ENCODE data around the gene SCP2D1. TPM values are rescaled to one million over a fixed set of nuclear protein-coding genes. Genes with fewer than 3 reads are reported as not detected.

SCP2D1 gene
- total RNA-seq, 1 donor from 2014 or later, result not detected

DNA sequence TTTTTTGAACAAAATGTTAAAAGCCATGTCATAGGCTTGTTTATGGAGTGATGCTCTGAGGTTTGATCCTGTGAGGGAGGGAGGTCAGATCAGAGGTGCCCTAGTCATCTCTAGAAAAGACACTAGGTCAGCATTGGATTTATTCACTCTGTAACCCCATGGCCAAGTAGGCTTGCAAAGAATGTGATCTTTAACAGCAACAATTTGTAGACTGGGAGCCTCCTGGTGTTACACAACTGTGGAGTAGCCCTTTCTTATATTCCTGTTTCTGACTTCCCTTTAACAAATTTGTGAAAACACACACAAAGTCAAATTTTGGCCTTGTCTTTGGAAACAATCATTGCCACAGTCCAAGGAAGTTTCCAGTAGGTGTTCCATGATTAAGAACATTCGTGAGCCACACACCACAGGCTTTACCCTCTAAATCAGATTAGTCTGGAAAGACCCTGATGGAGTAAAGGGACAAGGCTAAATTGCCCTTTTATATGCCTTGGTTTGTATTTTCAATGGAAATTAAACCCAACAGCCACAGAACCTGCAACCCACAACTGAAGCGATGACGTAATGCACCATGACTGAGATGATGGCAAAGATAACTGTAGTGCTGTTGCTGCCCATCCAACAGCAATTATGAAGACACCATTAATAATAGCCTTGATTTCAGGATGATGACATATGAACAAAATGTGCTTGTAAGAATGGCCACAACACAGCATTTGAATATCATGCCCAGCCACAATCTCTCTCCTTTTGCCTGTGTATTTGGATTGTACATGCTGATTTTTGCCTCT is 22.1 kb downstream of the SCP2D1 start:
- no peak overlapping the region for H3K4me3 Mint-ChIP-seq
- no peaks in the 10 kb centered on the region for H3K9me3 Mint-ChIP-seq
- H3K36me3 Mint-ChIP-seq (ENCODE audit: low read depth), result no peaks in the 10 kb centered on the region
- no peak overlapping the region for H3K27ac Mint-ChIP-seq
- H3K4me1 Mint-ChIP-seq, result no peaks in the 10 kb centered on the region
- DNase-seq, result no peak
- H3K27me3 Mint-ChIP-seq, result peaks cover 2% of the 10 kb centered on the region
- intact Hi-C loops (cut with micrococcal nuclease), result no loop called here

DNA sequence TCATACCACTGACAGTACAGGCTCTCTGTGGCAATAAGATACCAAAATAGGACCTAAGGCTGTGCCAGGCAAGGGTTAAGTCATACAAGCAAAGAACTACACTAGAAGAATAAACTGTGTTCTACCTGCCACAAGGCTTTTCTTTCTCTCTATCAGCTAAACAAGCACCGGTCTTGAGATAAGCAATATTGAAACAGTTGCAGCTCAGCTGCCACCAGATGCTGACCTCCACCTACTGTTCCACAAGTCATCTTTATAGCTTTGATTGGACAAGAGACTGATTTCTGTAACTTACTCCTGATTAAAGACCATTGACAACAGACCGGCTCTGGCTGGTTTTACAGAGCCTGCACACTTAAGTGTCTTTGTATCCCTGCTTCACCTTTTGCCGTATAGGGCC is 24.1 kb downstream of the SCP2D1 start:
- no peak for DNase-seq
- no peak overlapping the region for H3K4me3 Mint-ChIP-seq
- peaks cover 1% of the 10 kb centered on the region for H3K27me3 Mint-ChIP-seq
- no peaks in the 10 kb centered on the region for H3K36me3 Mint-ChIP-seq (ENCODE audit: low read depth)
- intact Hi-C loops (cut with micrococcal nuclease), result no loop called here
- H3K9me3 Mint-ChIP-seq, result no peaks in the 10 kb centered on the region
- no peaks in the 10 kb centered on the region for H3K4me1 Mint-ChIP-seq
- H3K27ac Mint-ChIP-seq, result no peak overlapping the region

DNA sequence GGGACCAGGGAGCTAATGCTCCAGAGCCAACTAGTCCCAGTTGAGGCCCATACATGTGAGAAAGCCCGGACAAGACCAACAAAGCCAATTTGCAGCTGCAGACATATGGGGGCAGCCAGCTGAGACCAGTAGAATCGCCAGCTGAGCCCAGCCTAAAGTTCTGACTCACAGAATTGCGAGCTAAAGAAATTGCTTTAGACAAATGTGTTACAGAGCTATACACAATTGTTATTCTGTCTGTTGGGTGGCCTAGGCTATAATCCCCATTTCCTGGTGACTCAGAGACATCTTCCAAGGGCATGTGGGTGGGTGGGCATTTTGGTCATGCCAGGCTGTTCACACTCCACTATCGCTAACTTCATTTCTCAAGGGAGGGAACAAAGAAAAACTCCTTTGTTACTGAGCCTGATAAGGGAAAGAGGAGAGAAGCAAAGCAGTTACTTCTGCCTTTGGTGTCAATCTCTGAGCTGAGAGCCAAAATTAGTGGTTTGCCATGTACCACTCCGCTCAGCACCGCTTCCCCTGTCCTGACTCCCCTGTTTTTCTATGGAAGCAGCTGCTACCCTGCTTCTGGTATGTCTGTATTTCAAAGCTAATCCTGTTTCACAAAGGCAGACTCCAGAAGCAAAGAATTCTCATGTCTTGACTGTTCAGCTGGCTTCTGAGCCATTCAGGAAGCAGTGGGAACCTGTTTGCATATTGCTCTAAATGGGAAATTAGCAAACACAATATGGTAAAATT is 26.1 kb downstream of the SCP2D1 start:
- Mint-ChIP-seq H3K27ac (no peak overlapping the region), H3K9me3 (no peaks in the 10 kb centered on the region), H3K27me3 (peaks cover 1% of the 10 kb centered on the region), H3K4me3 (no peak overlapping the region), H3K4me1 (no peaks in the 10 kb centered on the region), H3K36me3 (ENCODE audit: low read depth) (no peaks in the 10 kb centered on the region)
- no peak for DNase-seq
- intact Hi-C loops (cut with micrococcal nuclease), result no loop called here

DNA sequence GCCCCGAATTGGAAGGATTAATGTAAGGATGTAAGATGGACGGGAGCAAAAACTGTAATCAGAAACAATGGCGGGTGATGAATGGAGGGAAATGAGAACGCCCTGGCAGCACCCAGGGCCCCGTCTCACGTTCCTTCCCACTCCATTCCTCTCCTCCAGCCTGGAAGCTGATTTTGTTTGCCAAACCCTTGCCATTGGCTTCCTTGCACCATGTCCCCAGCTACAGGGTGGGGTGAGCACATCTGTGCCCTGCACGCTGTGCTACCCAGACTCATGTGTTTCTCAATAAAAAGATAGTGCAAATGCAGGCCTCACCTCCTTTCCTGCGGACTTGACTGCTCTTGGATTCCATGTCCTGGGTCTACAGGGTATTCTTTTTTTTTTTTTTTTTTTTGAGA is 26.7 kb downstream of the SCP2D1 start:
- Mint-ChIP-seq H3K4me3 (no peak overlapping the region), H3K4me1 (no peaks in the 10 kb centered on the region), H3K27ac (no peak overlapping the region), H3K36me3 (ENCODE audit: low read depth) (no peaks in the 10 kb centered on the region), H3K9me3 (no peaks in the 10 kb centered on the region), H3K27me3 (peaks cover 1% of the 10 kb centered on the region)
- no peak for DNase-seq
- intact Hi-C loops (cut with micrococcal nuclease), result no loop called here

DNA sequence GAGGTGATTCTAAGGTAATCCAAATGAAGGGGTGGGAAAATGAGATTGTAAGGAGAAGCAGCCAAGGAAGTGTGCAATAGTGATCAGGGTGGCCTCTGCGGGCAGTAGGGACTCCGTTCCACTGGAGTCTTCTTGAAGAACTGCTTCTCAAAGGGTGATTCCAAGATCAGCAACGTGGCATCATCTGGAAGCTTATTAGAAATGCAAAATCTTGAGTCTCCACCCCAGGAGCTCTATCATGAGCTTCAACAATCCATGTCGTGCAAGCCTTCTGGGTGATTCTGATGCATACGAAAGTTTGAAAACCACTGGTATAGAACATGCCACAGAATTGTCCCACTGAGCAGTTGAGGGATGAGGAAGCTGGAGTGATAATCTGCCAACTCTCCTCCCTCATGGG is 31.4 kb downstream of the SCP2D1 start:
- DNase-seq, result no peak
- Mint-ChIP-seq H3K4me3 (no peak overlapping the region), H3K27me3 (peaks cover 1% of the 10 kb centered on the region), H3K4me1 (no peaks in the 10 kb centered on the region), H3K9me3 (no peaks in the 10 kb centered on the region), H3K27ac (no peak overlapping the region), H3K36me3 (ENCODE audit: low read depth) (no peaks in the 10 kb centered on the region)
- intact Hi-C loops (cut with micrococcal nuclease), result no loop called here

DNA sequence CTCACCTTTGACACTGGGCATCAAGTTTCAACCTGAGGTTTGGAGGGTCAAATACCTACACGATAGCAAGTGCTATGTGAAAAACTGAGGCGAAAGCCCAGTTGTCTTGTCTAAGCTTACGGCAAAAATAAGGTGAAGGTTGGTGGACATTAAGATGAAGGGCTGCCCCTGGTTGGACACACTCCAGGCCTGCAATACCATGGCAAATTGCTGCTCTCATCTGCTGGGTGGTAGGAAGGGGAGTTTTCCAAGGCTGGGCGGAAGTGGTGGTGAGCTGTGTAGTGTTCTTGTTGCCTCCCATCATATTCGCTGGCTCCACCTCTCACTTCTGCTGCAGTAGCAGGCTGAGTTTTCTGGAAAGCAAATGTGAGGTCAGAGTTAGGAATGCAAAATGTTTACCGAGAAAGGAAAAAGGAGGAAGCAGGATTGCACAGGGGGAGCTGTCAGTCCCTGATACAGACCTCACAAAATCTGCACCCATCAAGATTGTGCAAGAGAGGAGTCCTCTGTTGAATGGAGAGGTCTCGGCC is 33.7 kb downstream of the SCP2D1 start:
- DNase-seq, result no peak
- Mint-ChIP-seq H3K9me3 (no peaks in the 10 kb centered on the region), H3K4me1 (no peaks in the 10 kb centered on the region), H3K27me3 (no peaks in the 10 kb centered on the region), H3K27ac (no peak overlapping the region), H3K36me3 (ENCODE audit: low read depth) (no peaks in the 10 kb centered on the region), H3K4me3 (no peak overlapping the region)
- intact Hi-C loops (cut with micrococcal nuclease), result no loop called here

DNA sequence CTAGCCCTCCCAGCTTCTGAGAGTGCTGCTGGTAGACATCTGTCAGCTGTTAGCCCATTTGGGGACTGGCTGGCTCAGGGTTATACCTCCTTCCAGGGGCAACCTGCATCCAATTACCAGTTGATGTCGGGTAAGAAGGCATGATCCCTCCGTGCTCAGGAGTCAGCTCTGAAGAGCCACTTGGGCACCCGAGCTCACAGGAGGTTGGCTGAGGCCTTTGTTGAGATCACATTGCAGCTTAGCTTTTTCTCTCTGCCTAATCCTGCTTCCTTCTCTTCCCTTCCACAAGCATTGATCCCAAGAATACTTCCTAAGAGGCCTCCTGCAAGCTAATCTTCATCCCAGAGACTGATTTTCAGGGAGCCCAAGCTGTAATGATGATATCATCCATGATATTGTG is 35.5 kb downstream of the SCP2D1 start:
- Mint-ChIP-seq H3K9me3 (peaks cover 5% of the 10 kb centered on the region), H3K36me3 (ENCODE audit: low read depth) (no peaks in the 10 kb centered on the region), H3K27me3 (no peaks in the 10 kb centered on the region), H3K4me1 (no peaks in the 10 kb centered on the region), H3K27ac (no peak overlapping the region), H3K4me3 (no peak overlapping the region)
- DNase-seq, result no peak
- intact Hi-C loops (cut with micrococcal nuclease), result no loop called here

DNA sequence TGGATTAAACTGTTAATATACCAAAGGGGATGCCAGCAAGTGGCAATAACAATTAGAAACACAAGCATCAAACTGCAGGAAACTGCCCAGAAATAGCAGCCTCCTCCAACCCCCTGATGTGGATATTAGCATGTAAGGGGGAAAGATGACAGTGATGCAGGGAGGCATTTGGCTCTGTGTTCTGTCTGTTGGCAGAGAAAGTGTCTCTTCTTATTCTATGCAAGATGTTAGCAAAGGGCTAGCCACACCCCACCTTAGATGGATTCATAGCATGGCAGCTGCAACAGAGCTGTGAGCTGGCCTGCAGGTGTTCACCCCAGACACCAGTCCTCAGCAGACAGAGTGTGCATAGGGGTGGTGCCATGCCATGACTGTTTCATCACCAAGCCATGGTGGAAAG is 38.0 kb downstream of the SCP2D1 start:
- DNase-seq, result no peak
- H3K4me3 Mint-ChIP-seq, result no peak overlapping the region
- intact Hi-C loops (cut with micrococcal nuclease), result no loop called here
- H3K9me3 Mint-ChIP-seq, result peaks cover 5% of the 10 kb centered on the region
- H3K4me1 Mint-ChIP-seq, result no peaks in the 10 kb centered on the region
- H3K27me3 Mint-ChIP-seq, result peaks cover 2% of the 10 kb centered on the region
- H3K27ac Mint-ChIP-seq, result no peak overlapping the region
- no peaks in the 10 kb centered on the region for H3K36me3 Mint-ChIP-seq (ENCODE audit: low read depth)

DNA sequence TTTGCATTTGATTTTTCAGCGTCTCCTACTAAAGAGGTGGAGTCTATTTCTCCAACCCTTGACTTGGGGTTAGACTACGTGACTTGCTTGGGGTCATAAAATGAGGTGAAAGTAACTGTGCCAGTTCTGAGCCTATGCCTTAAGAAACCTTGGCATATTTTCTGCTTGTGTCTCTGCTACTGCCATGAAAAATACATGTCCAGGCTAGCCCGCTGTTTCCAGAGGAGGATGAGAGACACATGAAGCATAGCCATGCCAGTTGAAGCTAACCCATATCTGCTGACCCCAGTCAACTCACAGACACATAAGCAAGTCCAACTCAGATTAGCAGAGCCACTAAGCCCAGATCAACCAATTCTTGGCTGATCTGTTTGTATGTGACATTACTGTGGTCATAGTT is 38.7 kb downstream of the SCP2D1 start:
- no peak overlapping the region for H3K27ac Mint-ChIP-seq
- DNase-seq, result no peak
- no peaks in the 10 kb centered on the region for H3K36me3 Mint-ChIP-seq (ENCODE audit: low read depth)
- intact Hi-C loops (cut with micrococcal nuclease), result no loop called here
- no peak overlapping the region for H3K4me3 Mint-ChIP-seq
- H3K4me1 Mint-ChIP-seq, result no peaks in the 10 kb centered on the region
- peaks cover 2% of the 10 kb centered on the region for H3K27me3 Mint-ChIP-seq
- H3K9me3 Mint-ChIP-seq, result peaks cover 5% of the 10 kb centered on the region

DNA sequence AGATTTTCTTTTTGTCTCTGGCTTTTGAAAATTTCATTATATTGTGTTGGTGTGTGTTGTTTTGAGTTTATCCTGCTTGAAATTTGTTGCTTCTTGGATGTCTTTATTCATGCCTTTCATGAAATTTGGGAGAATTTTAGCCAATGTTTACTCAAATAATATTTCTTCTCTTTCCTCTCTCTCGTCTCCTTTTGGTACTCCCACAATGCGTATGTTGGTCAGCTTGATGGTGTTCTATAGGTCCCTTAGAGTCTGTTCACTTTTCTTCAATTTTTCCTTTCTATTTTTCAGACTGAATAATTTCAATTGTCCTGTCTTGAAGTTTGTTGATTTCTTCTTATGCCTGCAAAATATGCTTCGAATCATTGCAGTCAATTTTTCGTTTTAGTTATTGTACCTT is 39.6 kb downstream of the SCP2D1 start:
- H3K9me3 Mint-ChIP-seq, result peaks cover 5% of the 10 kb centered on the region
- H3K4me3 Mint-ChIP-seq, result no peak overlapping the region
- no peak for DNase-seq
- H3K4me1 Mint-ChIP-seq, result no peaks in the 10 kb centered on the region
- H3K27ac Mint-ChIP-seq, result no peak overlapping the region
- H3K36me3 Mint-ChIP-seq (ENCODE audit: low read depth), result no peaks in the 10 kb centered on the region
- intact Hi-C loops (cut with micrococcal nuclease), result no loop called here
- H3K27me3 Mint-ChIP-seq, result peaks cover 2% of the 10 kb centered on the region

DNA sequence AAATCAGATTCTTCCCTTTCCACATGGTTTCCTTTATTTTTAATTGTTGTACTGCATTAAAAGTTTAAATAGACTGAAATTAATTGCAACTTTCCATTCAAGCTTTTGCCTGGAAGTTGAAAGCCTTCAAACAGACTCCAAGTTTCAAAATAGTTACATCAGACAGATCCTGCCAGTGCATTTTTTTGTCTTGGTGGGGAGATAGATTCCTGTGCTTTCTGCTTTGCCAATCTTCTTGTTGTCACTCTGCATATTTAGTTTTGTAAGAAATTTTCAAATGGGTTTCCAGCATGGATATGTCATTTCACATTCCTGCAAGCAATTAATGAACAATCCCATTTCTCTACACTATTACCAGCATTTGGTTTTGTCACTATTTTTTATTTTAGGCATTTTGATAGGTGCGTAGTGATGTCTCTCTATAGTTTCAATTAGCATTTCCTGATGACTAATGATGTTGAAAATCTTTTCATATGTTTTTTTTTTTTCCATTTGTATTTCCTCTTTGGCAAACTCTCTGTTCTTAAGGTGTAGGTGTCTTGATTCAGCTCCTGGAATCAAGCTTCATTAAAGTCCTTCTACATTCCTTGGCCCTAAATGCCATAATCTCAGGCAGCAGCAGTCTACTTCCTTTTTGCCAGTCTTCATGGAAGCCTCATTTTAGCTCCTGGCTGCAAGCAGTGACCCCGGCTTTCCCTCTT is 40.5 kb downstream of the SCP2D1 start:
- no peaks in the 10 kb centered on the region for H3K4me1 Mint-ChIP-seq
- H3K9me3 Mint-ChIP-seq, result peaks cover 5% of the 10 kb centered on the region
- H3K27me3 Mint-ChIP-seq, result peaks cover 2% of the 10 kb centered on the region
- no peak overlapping the region for H3K27ac Mint-ChIP-seq
- H3K36me3 Mint-ChIP-seq (ENCODE audit: low read depth), result no peaks in the 10 kb centered on the region
- intact Hi-C loops (cut with micrococcal nuclease), result no loop called here
- no peak for DNase-seq
- H3K4me3 Mint-ChIP-seq, result no peak overlapping the region

DNA sequence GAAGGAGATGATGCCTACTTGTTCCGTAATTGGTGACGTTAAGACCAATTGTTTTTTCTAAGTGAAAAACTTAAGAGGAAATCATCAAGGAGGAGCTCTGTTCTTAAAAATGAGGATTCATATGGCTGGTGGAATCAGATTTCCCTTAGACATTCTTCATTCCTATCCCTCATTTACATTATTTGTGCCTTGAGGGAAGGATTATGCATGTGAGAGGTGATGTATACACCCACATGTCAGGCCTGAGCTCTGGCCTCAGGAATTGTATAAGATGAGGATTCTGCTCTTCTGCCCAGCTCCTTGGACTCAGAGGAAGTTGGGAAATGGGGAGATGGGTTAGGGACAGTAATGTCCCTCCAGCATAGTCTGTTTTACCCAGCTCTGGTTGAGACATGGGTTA is 42.3 kb downstream of the SCP2D1 start:
- H3K4me3 Mint-ChIP-seq, result no peak overlapping the region
- H3K9me3 Mint-ChIP-seq, result peaks cover 5% of the 10 kb centered on the region
- H3K36me3 Mint-ChIP-seq (ENCODE audit: low read depth), result no peaks in the 10 kb centered on the region
- no peak for DNase-seq
- H3K27me3 Mint-ChIP-seq, result peaks cover 2% of the 10 kb centered on the region
- no peak overlapping the region for H3K27ac Mint-ChIP-seq
- no peaks in the 10 kb centered on the region for H3K4me1 Mint-ChIP-seq
- intact Hi-C loops (cut with micrococcal nuclease), result no loop called here

DNA sequence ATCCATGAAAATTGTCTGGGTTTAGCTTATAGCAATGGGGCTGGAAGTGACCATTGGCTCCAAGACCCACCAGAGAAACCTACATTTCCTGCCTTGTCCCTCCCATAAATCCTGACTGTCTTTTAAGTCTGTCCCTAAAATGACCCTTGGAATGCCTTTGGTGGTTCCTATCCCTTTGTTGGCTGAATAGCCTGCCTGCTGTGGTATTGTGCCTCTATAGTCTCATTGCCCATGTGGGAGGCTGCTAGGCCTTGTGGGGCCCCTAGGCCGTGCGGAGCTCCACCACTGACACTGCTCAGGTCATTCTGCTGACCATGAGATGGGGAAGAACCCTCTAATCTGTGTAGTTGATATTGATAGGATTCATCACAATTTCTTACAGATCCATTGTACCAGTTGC is 43.3 kb downstream of the SCP2D1 start:
- Mint-ChIP-seq H3K9me3 (peaks cover 5% of the 10 kb centered on the region), H3K36me3 (ENCODE audit: low read depth) (no peaks in the 10 kb centered on the region), H3K27ac (no peak overlapping the region), H3K27me3 (peaks cover 2% of the 10 kb centered on the region), H3K4me1 (no peaks in the 10 kb centered on the region), H3K4me3 (no peak overlapping the region)
- DNase-seq, result no peak
- intact Hi-C loops (cut with micrococcal nuclease), result no loop called here

DNA sequence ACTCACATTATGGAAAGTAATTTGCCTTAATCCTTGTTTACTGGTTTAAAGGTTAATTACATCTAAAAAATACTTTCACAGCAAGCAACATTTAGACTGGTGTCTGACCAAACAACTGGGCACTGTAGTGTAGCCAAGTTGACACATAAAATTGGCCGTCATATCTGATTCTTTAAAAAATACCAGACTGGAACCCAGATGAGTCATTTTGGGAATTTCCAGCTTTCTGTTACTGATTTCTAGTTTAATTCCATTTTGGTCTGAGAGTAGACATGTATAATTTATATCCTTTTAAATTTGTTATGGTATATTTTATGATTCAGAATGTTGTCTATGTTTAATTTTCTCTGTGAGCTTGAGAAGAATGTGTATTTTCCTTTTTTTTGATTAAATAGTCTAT is 44.1 kb downstream of the SCP2D1 start:
- intact Hi-C loops (cut with micrococcal nuclease), result no loop called here
- no peaks in the 10 kb centered on the region for H3K36me3 Mint-ChIP-seq (ENCODE audit: low read depth)

More for the DNA sequence above, 44.1 kb downstream of the SCP2D1 start:
- Mint-ChIP-seq H3K4me1 (no peaks in the 10 kb centered on the region), H3K27ac (no peak overlapping the region), H3K4me3 (no peak overlapping the region), H3K27me3 (peaks cover 2% of the 10 kb centered on the region), H3K9me3 (peaks cover 5% of the 10 kb centered on the region)
- DNase-seq, result no peak
